ENCODE data around the gene CGB8. TPM values are rescaled to one million over a fixed set of nuclear protein-coding genes. Genes with fewer than 3 reads are reported as not detected.
"Not testable (repeated sequence)": the region's sequence is repeated elsewhere in the genome, so short reads cannot be mapped to it uniquely, and the experiment has no call there.

The CGB8 gene
- total RNA-seq, 1 donor from 2014 or later, result not detected

- not testable (repeated sequence) for H3K4me3 Mint-ChIP-seq (ENCODE audit: low read depth); H3K4me1 Mint-ChIP-seq (ENCODE audit: low read depth); H3K27ac Mint-ChIP-seq; DNase-seq (ENCODE audit: low spot score, unreplicated experiment); H3K36me3 Mint-ChIP-seq (ENCODE audit: insufficient read depth); H3K9me3 Mint-ChIP-seq (ENCODE audit: low read depth)
- peak; percentile 35 for TF ChIP-seq CTCF (IDR thresholded peaks at IDR 0.05; ENCODE audit: unreplicated experiment)
- peaks cover 13% of the 10 kb centered on the region for H3K27me3 Mint-ChIP-seq
Measured at GRCh38 chr19:49036815-49037214, 12.1 kb downstream of the CGB8 start, which contains the start of gene CGB1. Gene CGB1 (minus strand): TSS chr19:49036895. CDS start chr19:49036711, 184 bp downstream.

GRCh38 chr19:49031642-49032301, 17.1 kb downstream of the CGB8 start, which contains the start of gene CGB2:
Gene CGB2 (plus strand): TSS chr19:49031890. CDS start chr19:49032096, 206 bp downstream.
- not testable (repeated sequence) for H3K36me3 Mint-ChIP-seq (ENCODE audit: insufficient read depth); H3K27ac Mint-ChIP-seq; H3K4me3 Mint-ChIP-seq (ENCODE audit: low read depth); DNase-seq (ENCODE audit: low spot score, unreplicated experiment); H3K9me3 Mint-ChIP-seq (ENCODE audit: low read depth); H3K4me1 Mint-ChIP-seq (ENCODE audit: low read depth)
- peak; percentile 40 for TF ChIP-seq CTCF (IDR thresholded peaks at IDR 0.05; ENCODE audit: unreplicated experiment)
- peaks cover 23% of the 10 kb centered on the region for H3K27me3 Mint-ChIP-seq

- DNase-seq (ENCODE audit: low spot score, unreplicated experiment); H3K27ac Mint-ChIP-seq; H3K4me3 Mint-ChIP-seq (ENCODE audit: low read depth); H3K36me3 Mint-ChIP-seq (ENCODE audit: insufficient read depth); H3K9me3 Mint-ChIP-seq (ENCODE audit: low read depth); H3K4me1 Mint-ChIP-seq (ENCODE audit: low read depth): not testable (repeated sequence)
- peaks cover 19% of the 10 kb centered on the region for H3K27me3 Mint-ChIP-seq
Measured at GRCh38 chr19:49030323-49030722, 18.6 kb downstream of the CGB8 start.

- H3K4me1 Mint-ChIP-seq (ENCODE audit: low read depth); H3K4me3 Mint-ChIP-seq (ENCODE audit: low read depth); H3K9me3 Mint-ChIP-seq (ENCODE audit: low read depth); H3K36me3 Mint-ChIP-seq (ENCODE audit: insufficient read depth); DNase-seq (ENCODE audit: low spot score, unreplicated experiment); H3K27ac Mint-ChIP-seq: not testable (repeated sequence)
- H3K27me3 Mint-ChIP-seq, result peaks cover 23% of the 10 kb centered on the region
Measured at GRCh38 chr19:49029749-49030148, 19.2 kb downstream of the CGB8 start.

GRCh38 chr19:49028686-49029085, 20.2 kb downstream of the CGB8 start:
- peaks cover 23% of the 10 kb centered on the region for H3K27me3 Mint-ChIP-seq
- not testable (repeated sequence) for H3K4me1 Mint-ChIP-seq (ENCODE audit: low read depth); H3K27ac Mint-ChIP-seq; H3K9me3 Mint-ChIP-seq (ENCODE audit: low read depth); H3K4me3 Mint-ChIP-seq (ENCODE audit: low read depth); H3K36me3 Mint-ChIP-seq (ENCODE audit: insufficient read depth); DNase-seq (ENCODE audit: low spot score, unreplicated experiment)

GRCh38 chr19:49025599-49025998, 23.3 kb downstream of the CGB8 start:
- DNase-seq (ENCODE audit: low spot score, unreplicated experiment); H3K9me3 Mint-ChIP-seq (ENCODE audit: low read depth); H3K4me3 Mint-ChIP-seq (ENCODE audit: low read depth); H3K36me3 Mint-ChIP-seq (ENCODE audit: insufficient read depth); H3K27ac Mint-ChIP-seq; H3K4me1 Mint-ChIP-seq (ENCODE audit: low read depth): not testable (repeated sequence)
- peaks cover 31% of the 10 kb centered on the region for H3K27me3 Mint-ChIP-seq

- not testable (repeated sequence) for H3K9me3 Mint-ChIP-seq (ENCODE audit: low read depth); H3K4me1 Mint-ChIP-seq (ENCODE audit: low read depth); H3K27ac Mint-ChIP-seq; H3K36me3 Mint-ChIP-seq (ENCODE audit: insufficient read depth); DNase-seq (ENCODE audit: low spot score, unreplicated experiment); H3K4me3 Mint-ChIP-seq (ENCODE audit: low read depth)
- H3K27me3 Mint-ChIP-seq, result peaks cover 33% of the 10 kb centered on the region
Measured at GRCh38 chr19:49025088-49025487, 23.8 kb downstream of the CGB8 start.

- not testable (repeated sequence) for H3K9me3 Mint-ChIP-seq (ENCODE audit: low read depth); H3K36me3 Mint-ChIP-seq (ENCODE audit: insufficient read depth); H3K27ac Mint-ChIP-seq; H3K4me3 Mint-ChIP-seq (ENCODE audit: low read depth); H3K4me1 Mint-ChIP-seq (ENCODE audit: low read depth); DNase-seq (ENCODE audit: low spot score, unreplicated experiment)
- H3K27me3 Mint-ChIP-seq, result peaks cover 35% of the 10 kb centered on the region
Measured at GRCh38 chr19:49024233-49024632, 24.7 kb downstream of the CGB8 start, which contains the start of gene CGB3. Gene CGB3 (minus strand): TSS chr19:49024333. CDS start chr19:49023971, 362 bp downstream.

Measured in progenitor cell of endocrine pancreas (in vitro differentiated cells).